ENCODE data around the gene KDM5C. TPM values are rescaled to one million over a fixed set of nuclear protein-coding genes. Genes with fewer than 3 reads are reported as not detected.
A peak's percentile ranks its signal among the peaks of the same experiment; 100 is the strongest.
"Not testable (repeated sequence)": the region's sequence is repeated elsewhere in the genome, so short reads cannot be mapped to it uniquely, and the experiment has no call there.

Gene KDM5C
- total RNA-seq, 3 donors from 2014 or later = 74.5 to 109 (median 80.2) TPM

GRCh38 chrX:53186351-53186750, 38.7 kb downstream of the KDM5C start:
- TF ChIP-seq CTCF (IDR thresholded peaks at IDR 0.05) = no peak
- H3K4me1 ChIP-seq (ENCODE audit: low read depth) = no peaks in the 10 kb centered on the region
- no peaks in the 10 kb centered on the region for H3K9me3 ChIP-seq
- intact Hi-C loops (cut with DNase I, micrococcal nuclease) = no loop called here
- ATAC-seq (peak; percentile 58), DNase-seq (no peak)
- no peaks in the 10 kb centered on the region for H3K36me3 ChIP-seq (ENCODE audit: low read depth)
- H3K4me3 ChIP-seq = no peak overlapping the region

GRCh38 chrX:53184836-53185235, 40.2 kb downstream of the KDM5C start:
- no peaks in the 10 kb centered on the region for H3K4me1 ChIP-seq (ENCODE audit: low read depth)
- no peaks in the 10 kb centered on the region for H3K36me3 ChIP-seq (ENCODE audit: low read depth)
- intact Hi-C loops (cut with DNase I, micrococcal nuclease) = no loop called here
- no peak for TF ChIP-seq CTCF (IDR thresholded peaks at IDR 0.05)
- H3K9me3 ChIP-seq = no peaks in the 10 kb centered on the region
- no peak overlapping the region for H3K4me3 ChIP-seq
- DNase-seq = no peak
- no peak for ATAC-seq

- no peak for TF ChIP-seq CTCF (IDR thresholded peaks at IDR 0.05)
- ATAC-seq (no peak), DNase-seq (no peak)
- H3K4me1 ChIP-seq (ENCODE audit: low read depth) = no peaks in the 10 kb centered on the region
- no peaks in the 10 kb centered on the region for H3K36me3 ChIP-seq (ENCODE audit: low read depth)
- no peak overlapping the region for H3K4me3 ChIP-seq
- intact Hi-C loops (cut with DNase I, micrococcal nuclease) = no loop called here
- no peaks in the 10 kb centered on the region for H3K9me3 ChIP-seq
These were observed 53.7 kb downstream of the KDM5C start for GRCh38 chrX:53171356-53171755.

- Histone ChIP-seq H3K4me1 (ENCODE audit: low read depth) (no peaks in the 10 kb centered on the region), H3K36me3 (ENCODE audit: low read depth) (no peaks in the 10 kb centered on the region), H3K9me3 (no peaks in the 10 kb centered on the region), H3K4me3 (no peak overlapping the region)
- intact Hi-C loops (cut with DNase I, micrococcal nuclease) = no loop called here
- ATAC-seq (no peak), DNase-seq (no peak)
- no peak for TF ChIP-seq CTCF (IDR thresholded peaks at IDR 0.05)
These were observed 58.9 kb downstream of the KDM5C start for GRCh38 chrX:53166103-53166502.

GRCh38 chrX:53164566-53164965, 60.4 kb downstream of the KDM5C start:
- ATAC-seq (peak; percentile 53), DNase-seq (peak in 1 of 3 donors; percentile 12)
- H3K4me3 ChIP-seq; H3K9me3 ChIP-seq; H3K36me3 ChIP-seq (ENCODE audit: low read depth); intact Hi-C loops (cut with DNase I, micrococcal nuclease); H3K4me1 ChIP-seq (ENCODE audit: low read depth): not testable (repeated sequence)

- ATAC-seq = no peak
- no peaks in the 10 kb centered on the region for H3K9me3 ChIP-seq
- TF ChIP-seq CTCF (IDR thresholded peaks at IDR 0.05) = no peak
- H3K4me3 ChIP-seq = no peak overlapping the region
- H3K4me1 ChIP-seq (ENCODE audit: low read depth) = no peaks in the 10 kb centered on the region
- no peaks in the 10 kb centered on the region for H3K36me3 ChIP-seq (ENCODE audit: low read depth)
- intact Hi-C loops (cut with DNase I, micrococcal nuclease) = no loop called here
- no peak for DNase-seq
These were observed 61.6 kb downstream of the KDM5C start for GRCh38 chrX:53163436-53163835.

Measured in mucosa of descending colon (tissue), 3 donors.